Activated CD8-positive, alpha-beta memory T cell treated with anti-CD3 and anti-CD28 coated beads, Interleukin-2, amount 50 U/mL, for 1 hour (primary cell): ENCODE measurements around the gene CAP1.

Experiments used
- DNase-seq: peaks from one replicate; pipeline ENCODE4 v3.0.0-alpha.2; 2020; ENCODE audit errors: extremely low read depth

Gene CAP1

DNA sequence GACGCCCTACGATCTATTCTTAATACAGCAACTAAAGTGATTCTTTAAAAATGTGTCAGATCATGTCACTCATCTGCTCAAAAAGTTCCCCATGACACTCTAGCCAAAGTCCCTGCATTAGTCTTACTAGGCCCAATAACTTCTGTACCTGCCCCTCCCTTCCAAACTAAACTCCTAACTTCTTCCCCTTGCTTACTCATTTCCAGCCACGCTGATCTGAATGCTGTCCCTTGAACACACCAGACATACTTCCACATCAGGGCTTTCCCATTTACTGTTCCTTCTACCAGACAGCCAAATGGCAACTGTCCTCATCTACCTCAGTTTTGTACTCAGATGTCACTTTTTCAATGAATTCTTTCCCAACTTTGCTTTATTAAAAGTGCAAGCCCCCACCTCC is 55.3 kb downstream of the CAP1 start:
- no peak for DNase-seq

DNA sequence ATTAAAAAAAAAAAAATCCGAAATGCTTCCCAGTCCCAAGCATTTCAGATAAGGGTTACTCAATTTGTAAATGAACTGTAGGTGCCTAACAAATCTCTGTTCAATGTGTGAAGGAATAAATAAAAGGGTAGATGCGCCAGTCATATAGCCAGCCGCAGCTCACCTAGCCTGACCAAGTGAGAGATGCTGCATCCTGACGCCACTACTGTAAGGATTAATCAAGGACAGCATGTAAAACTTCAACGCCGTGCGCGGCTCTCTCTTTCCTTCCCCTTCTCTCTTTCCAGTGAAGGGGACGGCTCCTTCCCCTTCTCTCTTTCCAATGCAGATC is 56.1 kb downstream of the CAP1 start:
- DNase-seq: no peak

DNA sequence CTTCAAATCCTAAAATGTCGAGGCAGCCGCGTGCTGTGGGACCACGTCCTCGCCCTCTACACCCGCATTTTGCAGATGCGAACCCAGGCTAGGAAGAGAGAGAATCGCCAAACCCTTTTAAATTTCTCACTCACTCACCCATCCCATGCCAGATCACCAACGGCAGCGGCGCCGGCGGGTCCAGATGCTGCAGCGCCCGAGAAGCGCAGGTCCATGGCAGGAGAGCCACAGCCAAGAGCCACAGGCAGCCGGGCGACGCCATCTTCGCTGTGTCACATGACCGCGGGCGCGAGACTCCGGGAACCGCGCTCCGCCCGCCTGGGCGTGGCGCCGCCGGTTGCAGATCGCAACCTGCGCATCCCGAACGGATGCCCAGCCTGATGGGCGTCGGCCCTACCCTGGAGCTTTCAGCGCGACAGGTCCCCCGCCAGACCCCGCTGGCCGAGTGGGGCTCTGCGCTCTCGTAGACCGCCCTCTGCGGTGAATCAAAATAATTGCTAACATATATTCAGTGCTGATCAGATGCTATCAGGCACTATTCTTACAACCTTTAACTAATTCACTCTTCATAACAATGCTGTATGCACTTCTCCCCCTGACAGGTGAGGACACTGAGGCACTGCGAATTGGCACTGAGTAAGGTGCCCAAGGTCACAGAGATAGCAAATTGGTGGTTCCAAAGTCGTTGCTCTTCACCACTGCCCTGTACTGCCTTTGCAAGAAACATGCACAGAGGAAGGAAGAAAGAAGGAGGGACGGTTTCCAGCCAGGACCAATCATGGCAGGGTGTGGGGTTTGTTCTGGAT is 56.7 kb downstream of the CAP1 start, which contains the start of gene PPT1:
Gene PPT1 (minus strand): TSS at position 276 of the 806 bp plus-strand sequence. CDS start 14 bp downstream, at position 262.
- DNase-seq: peak; percentile 32

DNA sequence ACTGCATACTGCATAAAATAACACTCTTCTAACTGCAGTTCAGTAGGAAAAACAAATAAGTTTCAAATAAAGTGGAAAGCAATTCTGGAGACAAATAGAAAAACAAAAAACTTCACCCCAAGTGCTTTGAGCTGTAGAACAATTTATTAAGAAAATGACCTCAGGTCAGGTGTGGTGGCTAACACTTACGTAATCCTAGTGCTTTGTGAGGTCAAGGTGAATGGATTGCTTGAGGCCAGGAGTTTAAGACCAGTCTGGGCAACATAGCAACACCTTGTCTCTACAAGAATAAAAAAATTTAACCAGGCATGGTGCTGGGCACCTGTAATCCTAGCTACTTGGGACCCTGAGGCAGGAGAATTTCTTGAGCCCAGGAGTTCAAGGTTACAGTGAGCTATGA is 61.5 kb downstream of the CAP1 start:
- DNase-seq: no peak

DNA sequence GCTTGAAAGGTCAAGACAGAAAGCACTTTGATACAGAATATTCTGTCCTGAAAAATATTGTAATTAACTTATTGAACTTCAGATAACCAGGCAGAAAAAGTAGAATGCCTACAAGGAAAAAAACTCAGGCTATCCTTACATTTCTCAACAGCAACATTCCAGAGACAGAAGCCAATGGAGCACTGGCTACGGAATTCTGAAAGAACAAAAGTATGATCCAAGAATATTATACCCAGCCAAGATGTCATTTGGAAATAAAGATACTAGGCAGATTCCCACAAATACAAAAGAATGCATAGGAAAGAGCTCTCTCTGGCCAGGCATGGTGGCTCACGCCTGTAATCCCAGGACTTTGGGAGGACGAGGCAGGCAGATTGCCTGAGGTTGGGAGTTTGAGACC is 62.4 kb downstream of the CAP1 start:
- DNase-seq: no peak

DNA sequence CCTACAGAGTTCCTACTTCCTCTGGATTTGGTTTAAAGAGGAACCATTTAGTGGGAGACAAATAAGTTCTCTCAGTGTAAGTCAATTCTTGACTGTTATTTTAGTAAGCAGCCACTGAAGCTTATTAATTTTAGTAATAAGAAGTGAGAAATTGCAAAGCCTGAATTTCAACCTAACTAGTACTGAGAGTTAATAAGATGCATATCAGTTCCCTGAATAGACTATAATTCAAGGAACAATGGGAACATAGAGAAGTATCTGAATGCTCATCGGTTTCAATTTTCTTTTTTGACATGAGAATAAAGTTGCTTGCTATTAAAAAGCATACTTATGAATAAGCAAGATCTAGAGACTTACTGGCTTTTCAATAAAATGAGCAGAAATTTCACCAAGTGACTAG is 64.5 kb downstream of the CAP1 start:
- DNase-seq: no peak

DNA sequence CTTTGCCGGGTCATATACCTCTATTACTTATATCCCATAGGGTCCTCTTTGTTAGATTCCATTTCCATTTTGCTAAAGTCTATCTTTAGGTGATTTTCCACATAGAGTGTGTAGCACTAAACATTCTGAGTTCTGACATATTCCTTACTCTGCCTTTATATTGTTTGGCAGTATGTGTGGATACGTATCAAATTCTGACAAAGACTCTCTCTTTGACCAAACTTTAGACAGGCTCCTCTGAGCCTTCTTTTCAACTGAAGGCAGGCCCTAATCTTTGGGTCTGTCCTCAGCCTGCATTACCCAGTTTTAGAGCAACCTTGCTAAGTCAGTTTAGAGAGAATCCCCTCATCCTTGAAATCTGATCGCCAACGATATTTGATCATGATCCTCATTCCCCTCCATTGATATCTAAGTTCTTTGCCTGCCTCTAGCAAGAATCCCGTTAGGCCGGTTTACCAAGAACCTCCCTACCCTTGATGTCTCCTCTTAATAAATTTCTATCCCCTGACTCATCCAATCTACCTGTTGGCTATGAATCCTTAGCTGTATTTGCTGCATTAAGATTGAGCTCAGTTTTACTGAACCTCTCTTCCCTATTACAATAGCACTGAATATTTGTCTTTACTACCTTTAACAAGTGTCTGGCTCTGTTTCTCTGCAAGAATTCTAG is 66.9 kb downstream of the CAP1 start:
- DNase-seq: no peak

DNA sequence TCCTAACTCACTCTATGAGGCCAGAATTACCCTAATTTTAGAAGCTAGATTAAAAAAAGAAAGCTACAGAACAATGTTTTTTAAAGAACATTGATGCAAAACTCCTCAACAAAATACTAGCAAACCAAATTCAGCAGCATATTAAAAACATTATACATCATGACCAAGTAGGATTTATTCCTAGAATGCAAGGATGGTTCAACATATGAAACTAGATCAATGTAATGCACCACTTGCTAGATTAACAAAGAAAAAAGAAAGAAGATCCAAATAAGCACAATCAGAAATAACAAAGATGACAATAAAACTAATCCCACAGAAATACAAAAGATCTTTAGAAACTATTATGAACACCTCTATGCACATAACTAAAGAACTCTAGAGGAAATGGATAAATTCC is 69.9 kb downstream of the CAP1 start:
- no peak for DNase-seq

DNA sequence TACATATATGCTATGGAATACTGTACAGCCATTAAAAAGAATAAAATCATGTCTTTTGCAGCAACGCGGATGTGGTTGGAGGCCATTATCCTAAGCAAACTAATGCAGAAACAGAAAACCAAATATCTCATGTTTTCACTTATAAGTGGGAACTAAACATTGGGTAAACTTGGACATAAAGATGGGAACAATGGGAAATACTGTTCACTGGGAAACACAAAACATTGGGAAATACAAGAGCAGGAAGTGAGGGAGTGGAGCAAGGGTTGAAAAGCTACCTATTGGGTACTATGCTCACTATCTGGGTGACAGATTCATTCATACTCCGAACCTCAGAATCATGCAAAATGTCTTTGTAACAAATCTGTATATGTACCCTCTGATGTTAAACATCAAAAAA is 73.9 kb downstream of the CAP1 start:
- DNase-seq: no peak

DNA sequence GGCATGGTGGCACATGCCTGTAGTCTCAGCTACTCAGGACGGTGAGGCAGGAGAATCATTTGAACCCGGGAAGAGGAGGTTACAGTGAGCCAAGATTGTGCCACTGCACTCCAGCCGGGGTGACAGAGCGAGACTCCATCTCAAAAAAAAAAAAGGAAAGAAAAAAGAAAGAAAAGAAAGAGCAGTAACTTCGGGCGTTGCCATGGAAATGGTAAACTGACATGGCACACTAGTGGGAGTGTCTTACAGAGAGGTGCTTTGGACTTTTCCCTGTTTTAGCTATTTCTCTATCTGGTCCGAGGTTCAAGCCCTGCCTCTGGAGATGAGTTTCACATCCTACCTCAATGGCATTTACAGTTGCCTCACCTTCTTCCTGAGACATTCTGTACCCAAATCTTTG is 79.6 kb downstream of the CAP1 start:
- DNase-seq: no peak
